Measurements from ENCODE around the gene TMEM131L. TPM values are rescaled to one million over a fixed set of nuclear protein-coding genes. Genes with fewer than 3 reads are reported as not detected.

Gene TMEM131L
- polyA plus RNA-seq, 1 donor (not counting 4 experiments of a cell fraction or from before 2014, with no cell fraction given) = 10.3 TPM

DNA sequence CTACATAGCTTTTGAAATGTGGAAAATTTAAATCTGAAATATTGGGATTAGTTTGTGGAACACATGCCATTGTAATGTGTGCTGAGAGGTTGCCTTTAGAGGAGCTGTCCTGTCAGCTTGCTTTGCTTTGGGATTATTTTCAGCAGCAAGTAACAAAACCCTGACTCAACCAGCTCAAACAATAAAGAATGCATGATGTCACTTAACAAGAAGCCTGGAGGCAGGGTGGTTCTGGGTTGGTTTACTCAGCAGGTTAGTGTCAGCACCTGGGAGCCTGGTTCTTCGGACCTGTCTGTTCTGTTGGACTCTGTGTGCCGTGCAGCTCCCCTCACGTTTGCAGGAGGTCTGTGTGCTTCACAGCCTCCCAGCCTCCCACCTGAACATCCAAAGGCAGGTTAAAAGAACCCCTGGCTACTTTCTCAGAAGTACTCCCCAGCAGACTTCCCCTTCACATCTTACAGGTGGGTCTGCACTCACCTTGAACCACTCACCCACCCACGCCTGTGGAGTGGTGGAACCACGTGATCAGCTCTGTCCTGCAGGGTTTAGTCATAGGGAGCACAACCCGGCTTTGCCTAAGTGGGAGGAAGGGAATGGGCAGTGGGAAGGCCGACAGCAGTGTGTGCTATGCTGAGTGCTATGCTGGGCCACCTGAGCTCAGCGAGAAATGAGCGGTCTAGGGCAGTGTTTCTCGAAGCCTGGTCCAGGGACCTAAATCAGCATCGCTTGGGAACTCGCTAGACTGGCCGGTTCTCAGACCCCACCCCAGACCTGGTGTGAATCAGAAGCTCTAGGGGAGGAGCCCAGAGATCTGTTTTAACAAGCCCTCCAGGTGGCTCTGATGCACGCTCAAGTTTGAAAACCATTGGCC lies 20.4 kb downstream of the TMEM131L start:
- Histone ChIP-seq H3K9me1 (ENCODE audit: control insufficient read depth, extremely low read depth, insufficient read depth, low read length) (no peaks in the 10 kb centered on the region), H3K4me2 (ENCODE audit: control insufficient read depth, extremely low read depth, insufficient read depth, low read depth, low read length) (peak overlapping the region; percentile 85), H3K27ac (ENCODE audit: control insufficient read depth, insufficient read depth, low read length) (peak overlapping the region; percentile 97), H2AFZ (ENCODE audit: control insufficient read depth, low read length) (peak overlapping the region; percentile 52), H3K79me2 (ENCODE audit: control insufficient read depth, insufficient read depth, low read length) (peaks cover 15% of the 10 kb centered on the region), H3K4me1 (ENCODE audit: control insufficient read depth, extremely low read depth, insufficient read depth, low read length) (peaks cover 41% of the 10 kb centered on the region), H3K9ac (ENCODE audit: control insufficient read depth, extremely low read depth, insufficient read depth, low read length) (peak overlapping the region; percentile 78), H3K4me3 (ENCODE audit: control insufficient read depth in 2 of 3, extremely low read depth in 1 of 3, insufficient read depth in 2 of 3, low read depth in 1 of 3, low read length in 3 of 3) (peak overlapping the region in 2 of 3 experiments; percentile 35 to 47), H3K9me3 (ENCODE audit: control insufficient read depth, low read depth, low read length) (no peaks in the 10 kb centered on the region), H4K20me1 (ENCODE audit: control insufficient read depth, extremely low read depth, insufficient read depth, low read length) (no peaks in the 10 kb centered on the region), H3K36me3 (ENCODE audit: control insufficient read depth in 2 of 2, extremely low read depth in 1 of 2, insufficient read depth in 2 of 2, low read length in 2 of 2) (no peaks in the 10 kb centered on the region), H3K27me3 (ENCODE audit: control insufficient read depth, extremely low read depth, insufficient read depth, low read length) (no peaks in the 10 kb centered on the region)
- peak; percentile 96 for FAIRE-seq
- peak; percentile 90 for DNase-seq (ENCODE audit: low read depth, low spot score)
- dilution Hi-C loops (cut with MboI; ENCODE audit: extremely low pct_ligation_motif_present, low sequenced_read_pairs) = no loop called here
- TF ChIP-seq CTCF (optimal IDR thresholded peaks at IDR 0.05 in 1 of 3, IDR thresholded peaks at IDR 0.05 in 1 of 3, conservative IDR thresholded peaks at IDR 0.05 in 1 of 3; ENCODE audit: extremely low read depth in 1 of 3, insufficient read depth in 2 of 3, low read length in 3 of 3) (peak in 1 of 3 experiments; percentile 0), EZH2 (IDR thresholded peaks at IDR 0.05; ENCODE audit: low read length) (no peak)

GRCh38 chr4:153488006-153488891 lies 22.1 kb downstream of the TMEM131L start:
- Histone ChIP-seq H3K4me3 (ENCODE audit: control insufficient read depth in 2 of 3, extremely low read depth in 1 of 3, insufficient read depth in 2 of 3, low read depth in 1 of 3, low read length in 3 of 3) (peak overlapping the region in 2 of 3 experiments; percentile 9 to 29), H3K9me1 (ENCODE audit: control insufficient read depth, extremely low read depth, insufficient read depth, low read length) (no peaks in the 10 kb centered on the region), H3K4me1 (ENCODE audit: control insufficient read depth, extremely low read depth, insufficient read depth, low read length) (peaks cover 41% of the 10 kb centered on the region), H3K79me2 (ENCODE audit: control insufficient read depth, insufficient read depth, low read length) (peaks cover 15% of the 10 kb centered on the region), H2AFZ (ENCODE audit: control insufficient read depth, low read length) (peak overlapping the region; percentile 17), H4K20me1 (ENCODE audit: control insufficient read depth, extremely low read depth, insufficient read depth, low read length) (no peaks in the 10 kb centered on the region), H3K27ac (ENCODE audit: control insufficient read depth, insufficient read depth, low read length) (peak overlapping the region; percentile 97), H3K9ac (ENCODE audit: control insufficient read depth, extremely low read depth, insufficient read depth, low read length) (peak overlapping the region; percentile 78), H3K36me3 (ENCODE audit: control insufficient read depth in 2 of 2, extremely low read depth in 1 of 2, insufficient read depth in 2 of 2, low read length in 2 of 2) (no peaks in the 10 kb centered on the region), H3K4me2 (ENCODE audit: control insufficient read depth, extremely low read depth, insufficient read depth, low read depth, low read length) (peak overlapping the region; percentile 85), H3K9me3 (ENCODE audit: control insufficient read depth, low read depth, low read length) (no peaks in the 10 kb centered on the region), H3K27me3 (ENCODE audit: control insufficient read depth, extremely low read depth, insufficient read depth, low read length) (no peaks in the 10 kb centered on the region)
- FAIRE-seq (no peak), DNase-seq (ENCODE audit: low read depth, low spot score) (no peak)
- no peak for TF ChIP-seq EZH2 (IDR thresholded peaks at IDR 0.05; ENCODE audit: low read length)
- no peak for TF ChIP-seq CTCF (optimal IDR thresholded peaks at IDR 0.05 in 1 of 3, IDR thresholded peaks at IDR 0.05 in 1 of 3, conservative IDR thresholded peaks at IDR 0.05 in 1 of 3; ENCODE audit: extremely low read depth in 1 of 3, insufficient read depth in 2 of 3, low read length in 3 of 3)
- dilution Hi-C loops (cut with MboI; ENCODE audit: extremely low pct_ligation_motif_present, low sequenced_read_pairs) = no loop called here

Data from keratinocyte (primary cell).